ENCODE data around the gene LAMP5. TPM values are rescaled to one million over a fixed set of nuclear protein-coding genes. Genes with fewer than 3 reads are reported as not detected.

The LAMP5 gene
- polyA plus RNA-seq, 6 donors from 2014 or later, result 0.27 to 2.2 (median 1.2) TPM; not detected in 1

DNA sequence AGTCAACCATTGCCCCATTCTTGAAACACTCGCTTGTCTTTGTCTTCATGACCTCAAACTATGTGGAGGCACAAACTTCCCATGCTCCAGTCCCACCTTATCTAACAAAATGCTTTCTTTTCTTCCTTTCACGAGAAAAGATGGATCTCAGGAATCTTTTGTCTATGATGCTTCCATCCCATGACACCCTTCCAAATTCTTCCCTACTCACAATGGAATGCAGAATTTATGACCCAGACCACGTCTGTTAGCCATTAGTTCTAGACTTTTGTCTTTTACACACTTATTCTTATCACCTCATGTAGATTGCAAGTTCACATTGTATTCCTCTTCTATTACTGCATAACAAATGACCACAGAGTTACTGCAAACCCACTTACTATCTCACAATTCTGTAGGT, 24.2 kb upstream of the LAMP5 start:
- no peaks in the 10 kb centered on the region for H3K36me3 Mint-ChIP-seq
- H3K4me3 Mint-ChIP-seq, result no peak overlapping the region
- H3K4me1 Mint-ChIP-seq, result no peaks in the 10 kb centered on the region
- H3K9me3 Mint-ChIP-seq, result peaks cover 0 to 5% (median 0%) of the 10 kb centered on the region in 7 donors
- no peak overlapping the region for H3K27ac Mint-ChIP-seq
- DNase-seq (no peak), ATAC-seq (ENCODE audit: low read depth in 2 of 2) (no peak)
- peaks cover 11 to 25% (median 14%) of the 10 kb centered on the region in 3 donors for H3K27me3 Mint-ChIP-seq

DNA sequence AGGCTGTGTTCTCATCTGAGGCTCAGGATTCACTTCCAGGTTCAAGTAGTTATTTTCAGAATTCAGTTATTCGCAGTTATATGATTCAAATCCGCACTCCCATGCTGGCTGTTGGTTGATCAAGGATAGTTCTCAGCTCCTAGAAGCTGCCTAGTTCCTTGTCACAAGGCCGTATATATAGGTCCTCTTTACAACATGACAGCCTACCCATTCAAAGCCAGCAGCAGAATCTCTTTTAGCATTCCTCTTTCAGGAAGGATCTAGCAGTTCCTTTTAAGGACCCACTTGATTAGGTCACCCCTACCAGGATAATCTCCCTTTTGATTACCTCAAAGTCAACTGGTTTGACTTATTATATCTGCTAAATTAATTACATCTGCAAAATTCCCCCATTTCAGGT, 23.8 kb upstream of the LAMP5 start:
- no peak for ATAC-seq (ENCODE audit: low read depth in 2 of 2)
- Mint-ChIP-seq H3K4me3 (no peak overlapping the region), H3K27ac (no peak overlapping the region), H3K27me3 (peaks cover 14 to 28% (median 17%) of the 10 kb centered on the region in 3 donors), H3K36me3 (no peaks in the 10 kb centered on the region), H3K4me1 (no peaks in the 10 kb centered on the region), H3K9me3 (peaks cover 0 to 5% (median 0%) of the 10 kb centered on the region in 7 donors)
- DNase-seq, result no peak

- Mint-ChIP-seq H3K27ac (no peak overlapping the region), H3K36me3 (no peaks in the 10 kb centered on the region), H3K9me3 (peaks cover 0 to 5% (median 0%) of the 10 kb centered on the region in 7 donors), H3K27me3 (peaks cover 20 to 32% (median 24%) of the 10 kb centered on the region in 3 donors), H3K4me3 (no peak overlapping the region), H3K4me1 (no peaks in the 10 kb centered on the region)
- ATAC-seq (ENCODE audit: low read depth in 2 of 2), result peak; percentile 42 to 63
- no peak for DNase-seq
Observed at GRCh38 chr20:9491324-9491723, 23.1 kb upstream of the LAMP5 start.

DNA sequence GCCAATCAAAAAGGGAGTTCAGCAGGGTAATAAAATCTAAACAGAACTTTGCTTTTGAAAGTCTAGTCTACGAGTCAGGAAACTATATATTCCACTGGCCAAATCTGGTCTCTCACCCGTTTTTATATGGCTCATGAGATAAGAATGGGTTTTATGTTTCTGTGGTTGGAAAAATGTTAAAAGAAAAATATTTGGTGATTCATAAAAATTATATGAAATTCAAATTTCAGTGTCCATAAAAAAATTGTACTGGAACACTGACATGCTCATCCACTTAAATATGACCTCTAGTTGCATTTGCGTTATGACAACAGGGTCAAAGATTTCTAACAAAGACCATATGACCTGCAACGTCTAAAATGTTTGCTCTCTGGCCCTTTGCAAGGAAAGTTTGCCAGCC, 22.3 kb upstream of the LAMP5 start:
- ATAC-seq (ENCODE audit: low read depth in 2 of 2) (no peak), DNase-seq (no peak)
- H3K4me3 Mint-ChIP-seq, result no peak overlapping the region
- H3K36me3 Mint-ChIP-seq, result no peaks in the 10 kb centered on the region
- H3K9me3 Mint-ChIP-seq, result peaks cover 0 to 5% (median 0%) of the 10 kb centered on the region in 7 donors
- no peak overlapping the region for H3K27ac Mint-ChIP-seq
- H3K27me3 Mint-ChIP-seq, result peaks cover 20 to 32% (median 24%) of the 10 kb centered on the region in 3 donors
- no peaks in the 10 kb centered on the region for H3K4me1 Mint-ChIP-seq

- no peak overlapping the region for H3K4me3 Mint-ChIP-seq
- H3K27me3 Mint-ChIP-seq, result peaks cover 20 to 37% (median 24%) of the 10 kb centered on the region in 3 donors
- H3K36me3 Mint-ChIP-seq, result no peaks in the 10 kb centered on the region
- no peak overlapping the region for H3K27ac Mint-ChIP-seq
- H3K9me3 Mint-ChIP-seq, result peaks cover 0 to 5% (median 0%) of the 10 kb centered on the region in 7 donors
- no peak for ATAC-seq (ENCODE audit: low read depth in 2 of 2)
- no peak for DNase-seq
- no peaks in the 10 kb centered on the region for H3K4me1 Mint-ChIP-seq
Observed at GRCh38 chr20:9493803-9494202, 20.6 kb upstream of the LAMP5 start.

DNA sequence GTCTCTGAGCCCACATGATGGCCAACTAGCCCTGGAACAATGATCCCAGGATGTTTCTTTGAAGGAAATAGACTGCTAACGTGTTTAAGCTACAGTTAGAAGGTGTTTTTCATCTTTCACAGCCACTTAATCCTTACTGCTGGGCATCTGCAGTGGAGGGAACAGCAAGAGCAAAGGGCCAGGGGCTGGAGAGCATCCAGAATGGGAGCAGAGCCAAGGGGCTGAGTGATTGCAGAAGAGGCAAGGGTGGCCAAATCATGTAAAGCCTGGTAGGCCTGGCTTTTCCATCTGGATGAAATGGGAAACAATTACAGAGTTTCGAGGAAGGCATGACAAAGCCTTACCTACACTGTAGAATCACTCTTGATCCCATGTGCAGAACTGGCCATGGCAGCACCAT, 18.7 kb upstream of the LAMP5 start:
- H3K27me3 Mint-ChIP-seq, result peaks cover 15 to 31% (median 15%) of the 10 kb centered on the region in 3 donors
- H3K36me3 Mint-ChIP-seq, result no peaks in the 10 kb centered on the region
- DNase-seq, result no peak
- no peak for ATAC-seq (ENCODE audit: low read depth in 2 of 2)
- no peaks in the 10 kb centered on the region for H3K4me1 Mint-ChIP-seq
- no peak overlapping the region for H3K4me3 Mint-ChIP-seq
- H3K27ac Mint-ChIP-seq, result no peak overlapping the region
- peaks cover 0 to 5% (median 0%) of the 10 kb centered on the region in 7 donors for H3K9me3 Mint-ChIP-seq

DNA sequence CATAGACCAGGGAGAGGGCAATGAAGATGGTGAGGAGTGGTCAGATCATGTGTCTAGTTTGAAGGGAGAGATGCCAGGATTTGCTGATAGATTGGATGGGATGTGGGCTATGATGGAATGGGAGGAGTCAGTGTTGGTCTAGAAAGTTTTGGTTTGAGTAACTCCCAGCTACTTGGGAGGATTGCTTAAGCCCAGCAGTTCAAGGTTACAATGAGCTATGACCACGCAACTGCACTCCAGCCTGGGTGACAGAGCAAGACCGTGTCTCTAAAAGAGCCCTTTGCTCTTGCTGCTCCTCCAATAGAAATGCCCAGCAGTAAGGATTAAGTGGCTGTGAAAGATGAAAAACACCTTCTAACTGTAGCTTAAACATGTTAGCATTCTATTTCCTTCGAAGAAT, 18.2 kb upstream of the LAMP5 start:
- H3K4me3 Mint-ChIP-seq, result no peak overlapping the region
- ATAC-seq (ENCODE audit: low read depth in 2 of 2), result no peak
- H3K36me3 Mint-ChIP-seq, result no peaks in the 10 kb centered on the region
- H3K4me1 Mint-ChIP-seq, result no peaks in the 10 kb centered on the region
- peaks cover 15 to 31% (median 15%) of the 10 kb centered on the region in 3 donors for H3K27me3 Mint-ChIP-seq
- H3K27ac Mint-ChIP-seq, result no peak overlapping the region
- H3K9me3 Mint-ChIP-seq, result peaks cover 0 to 5% (median 0%) of the 10 kb centered on the region in 7 donors
- DNase-seq, result no peak

GRCh38 chr20:9498322-9498721, 16.1 kb upstream of the LAMP5 start:
- no peaks in the 10 kb centered on the region for H3K36me3 Mint-ChIP-seq
- no peak overlapping the region for H3K4me3 Mint-ChIP-seq
- H3K9me3 Mint-ChIP-seq, result peaks cover 0 to 5% (median 0%) of the 10 kb centered on the region in 7 donors
- no peak overlapping the region for H3K27ac Mint-ChIP-seq
- DNase-seq (no peak), ATAC-seq (ENCODE audit: low read depth in 2 of 2) (no peak)
- no peaks in the 10 kb centered on the region for H3K4me1 Mint-ChIP-seq
- H3K27me3 Mint-ChIP-seq, result peaks cover 22 to 35% (median 26%) of the 10 kb centered on the region in 3 donors

DNA sequence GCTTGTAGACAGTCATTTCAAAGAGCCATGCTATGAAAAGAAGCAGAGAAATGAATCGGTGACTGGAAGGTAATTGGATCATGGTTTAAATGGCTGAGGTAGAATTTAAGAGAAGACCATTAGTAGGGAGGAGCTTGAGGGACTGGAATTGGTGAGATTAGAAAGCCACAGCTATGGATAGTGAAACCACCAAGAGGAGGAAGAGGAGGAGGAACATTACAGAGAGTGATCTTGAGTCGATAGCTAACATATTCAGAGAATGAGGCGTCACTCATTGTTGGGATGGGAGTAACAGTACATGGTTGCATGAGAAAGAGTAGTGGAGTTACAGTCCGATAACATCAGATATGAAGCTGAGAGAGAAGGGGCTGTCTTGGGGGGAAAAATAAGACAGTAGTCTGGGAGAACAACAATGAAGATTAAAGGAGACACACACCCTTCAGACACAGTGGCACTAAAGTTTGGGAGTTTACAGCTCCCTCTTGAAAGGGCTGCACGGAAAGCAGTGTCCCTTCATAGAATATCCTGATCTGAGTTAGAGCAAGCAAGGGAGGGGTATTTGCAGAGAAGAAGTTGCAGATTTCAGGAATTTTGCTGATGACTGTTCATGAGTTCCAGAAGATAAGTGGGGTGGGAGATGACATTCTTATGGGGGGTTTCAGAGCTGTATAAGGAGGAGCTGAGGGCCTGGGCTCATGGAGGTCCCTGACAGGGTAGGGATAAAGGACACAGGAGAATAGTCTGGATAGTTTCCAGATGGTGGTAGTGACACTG, 15.1 kb upstream of the LAMP5 start:
- DNase-seq, result no peak
- H3K36me3 Mint-ChIP-seq, result no peaks in the 10 kb centered on the region
- no peak overlapping the region for H3K27ac Mint-ChIP-seq
- H3K4me3 Mint-ChIP-seq, result no peak overlapping the region
- H3K27me3 Mint-ChIP-seq, result peaks cover 22 to 38% (median 25%) of the 10 kb centered on the region in 3 donors
- ATAC-seq (ENCODE audit: low read depth in 2 of 2), result no peak
- H3K4me1 Mint-ChIP-seq, result peaks cover 0 to 4% (median 0%) of the 10 kb centered on the region in 3 donors
- H3K9me3 Mint-ChIP-seq, result peaks cover 0 to 6% (median 0%) of the 10 kb centered on the region in 7 donors

GRCh38 chr20:9500121-9500520, 14.3 kb upstream of the LAMP5 start:
- Mint-ChIP-seq H3K9me3 (peaks cover 0 to 6% (median 0%) of the 10 kb centered on the region in 7 donors), H3K4me1 (peaks cover 0 to 4% (median 0%) of the 10 kb centered on the region in 3 donors), H3K27me3 (peaks cover 17 to 30% (median 25%) of the 10 kb centered on the region in 3 donors), H3K36me3 (no peaks in the 10 kb centered on the region), H3K4me3 (no peak overlapping the region), H3K27ac (no peak overlapping the region)
- ATAC-seq (ENCODE audit: low read depth in 2 of 2) (peak; percentile 38 to 60), DNase-seq (no peak)

DNA sequence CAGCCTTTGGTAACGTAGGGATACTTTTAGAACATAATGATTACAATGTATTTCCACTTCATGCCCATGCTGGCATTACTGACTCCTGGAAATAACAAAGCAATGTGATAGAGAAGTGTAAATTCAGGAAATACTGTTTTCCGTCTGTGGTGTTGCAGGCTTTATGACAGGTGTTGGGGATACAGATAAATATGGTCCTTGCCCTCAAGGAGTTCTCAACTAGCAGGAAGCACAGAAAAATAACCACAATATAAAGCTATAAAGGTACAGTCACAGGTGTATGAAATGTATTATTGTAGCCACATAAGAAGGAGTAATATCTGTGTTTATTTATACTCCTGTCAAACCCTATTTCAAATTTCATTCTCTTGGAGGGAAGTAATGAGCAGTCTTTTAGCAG, 12.9 kb upstream of the LAMP5 start:
- Mint-ChIP-seq H3K27ac (no peak overlapping the region), H3K9me3 (peaks cover 0 to 6% (median 0%) of the 10 kb centered on the region in 7 donors), H3K36me3 (no peaks in the 10 kb centered on the region), H3K27me3 (peaks cover 15 to 34% (median 17%) of the 10 kb centered on the region in 3 donors), H3K4me3 (no peak overlapping the region), H3K4me1 (peaks cover 0 to 5% (median 4%) of the 10 kb centered on the region in 3 donors)
- DNase-seq, result no peak
- ATAC-seq (ENCODE audit: low read depth in 2 of 2), result no peak

DNA sequence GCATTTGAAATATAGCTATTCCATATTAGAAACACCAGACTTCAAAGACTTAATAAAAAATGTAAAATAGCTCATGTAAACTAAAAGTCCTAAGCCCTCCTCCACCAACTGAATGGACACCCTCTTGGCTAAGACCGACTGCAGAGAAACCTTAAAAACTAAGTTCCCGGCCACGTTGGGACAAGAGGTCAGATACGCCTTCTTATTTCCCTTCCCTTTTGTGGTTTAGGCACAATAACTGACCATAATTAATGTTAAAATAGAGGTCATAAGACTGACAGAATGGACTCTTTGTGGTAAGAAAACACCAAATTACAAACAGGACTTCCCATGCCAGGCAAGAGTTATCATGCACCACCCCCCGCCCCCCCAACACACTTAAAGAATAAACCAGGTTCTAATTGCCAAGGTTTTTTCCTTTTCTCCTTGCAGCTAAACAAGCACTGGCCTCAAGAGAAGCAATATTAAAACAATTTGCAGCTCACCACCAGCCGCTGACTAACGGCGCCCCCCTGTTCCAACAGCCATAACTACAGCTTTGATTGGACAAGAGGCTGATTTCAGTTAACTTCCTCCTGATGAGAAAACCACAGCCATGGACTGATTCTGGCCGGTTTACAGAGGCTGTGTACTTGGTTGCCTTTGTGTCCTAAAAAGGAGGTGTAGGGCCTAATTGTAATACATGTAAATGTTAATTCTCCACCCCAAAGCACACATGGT, 10.7 kb upstream of the LAMP5 start:
- H3K4me1 Mint-ChIP-seq, result peaks cover 3 to 22% (median 17%) of the 10 kb centered on the region in 3 donors
- H3K27ac Mint-ChIP-seq, result peak overlapping the region in 1 of 6 donors; percentile 16
- H3K27me3 Mint-ChIP-seq, result peaks cover 17 to 49% (median 31%) of the 10 kb centered on the region in 3 donors
- no peak overlapping the region for H3K4me3 Mint-ChIP-seq
- DNase-seq (no peak), ATAC-seq (ENCODE audit: low read depth in 2 of 2) (no peak)
- peaks cover 0 to 6% (median 0%) of the 10 kb centered on the region in 7 donors for H3K9me3 Mint-ChIP-seq
- no peaks in the 10 kb centered on the region for H3K36me3 Mint-ChIP-seq

GRCh38 chr20:9506280-9506821, 8.0 kb upstream of the LAMP5 start:
- peaks cover 12 to 39% (median 26%) of the 10 kb centered on the region in 3 donors for H3K4me1 Mint-ChIP-seq
- H3K27me3 Mint-ChIP-seq, result peaks cover 33 to 60% (median 48%) of the 10 kb centered on the region in 3 donors
- no peak for DNase-seq
- H3K27ac Mint-ChIP-seq, result peak overlapping the region in 1 of 6 donors; percentile 20
- peaks cover 0 to 6% (median 0%) of the 10 kb centered on the region in 7 donors for H3K9me3 Mint-ChIP-seq
- no peak for ATAC-seq (ENCODE audit: low read depth in 2 of 2)
- no peaks in the 10 kb centered on the region for H3K36me3 Mint-ChIP-seq
- peak overlapping the region in 3 of 8 donors; percentile 30 to 83 (median 33) for H3K4me3 Mint-ChIP-seq
